Ascending aorta (tissue), 2 donors: Measurements from ENCODE around the gene TPPP3. TPM values are rescaled to one million over a fixed set of nuclear protein-coding genes. Genes with fewer than 3 reads are reported as not detected.
"Not testable (repeated sequence)": the region's sequence is repeated elsewhere in the genome, so short reads cannot be mapped to it uniquely, and the experiment has no call there.

Source experiments
- DNase-seq, 2 donors: peaks; one replicate each; pipeline ENCODE4 v3.0.0-alpha.2; 2019; ENCODE audit warnings: low spot score in 2 of 2
- H3K27ac ChIP-seq, 2 donors: fragments of 200-600 bp; sonication (generic); one replicate each; pipeline ENCODE4 v1.5.1; 2016 to 2017; ENCODE audit warnings: mild to moderate bottlenecking in 1 of 2
- H3K27me3 ChIP-seq: fragments of 200-600 bp; sonication (generic); one replicate; pipeline ENCODE4 v1.5.1; 2017
- H3K36me3 ChIP-seq, 2 donors: fragments of 200-600 bp; sonication (generic); one replicate each; pipeline ENCODE4 v1.5.1; 2016
- H3K4me1 ChIP-seq, 2 donors: fragments of 200-600 bp; sonication (generic); one replicate each; pipeline ENCODE4 v1.5.1; 2016 to 2017; ENCODE audit warnings: mild to moderate bottlenecking in 1 of 2
- H3K4me3 ChIP-seq, 2 donors: fragments of 200-600 bp; sonication (generic); one replicate each; pipeline ENCODE4 v1.5.1; 2016 to 2017; ENCODE audit warnings: mild to moderate bottlenecking in 1 of 2
- H3K9me3 ChIP-seq, 2 donors: fragments of 200-600 bp; sonication (generic); one replicate each; pipeline ENCODE4 v1.5.1; 2016
- CTCF ChIP-seq, 3 experiments: fragments of 200-600 bp in 2 of 3; fragments of 450-650 bp in 1 of 3; sonication (generic) in 2 of 3; IDR thresholded peaks; one replicate each; pipeline ENCODE4 v1.5.1; 2016 to 2019; ENCODE audit warnings: antibody characterized with exemption in 3 of 3, mild to moderate bottlenecking in 1 of 3, moderate library complexity in 1 of 3
- intact Hi-C: fragments of 100-400 bp; cut with DNase I; formaldehyde crosslinking; loops from one replicate; pipeline ENCODE4 v1.15.1; 2023
- total RNA-seq: library from RNA; depleted of rRNA; stranded (reverse); fragments of >200 nt; gene quantifications from one replicate; pipeline ENCODE4 v1.1.0, GENCODE V29; 2016

The TPPP3 gene
- total RNA-seq, 1 donor from 2014 or later: 2.8 TPM

- no peaks in the 10 kb centered on the region for H3K9me3 ChIP-seq
- no peak for DNase-seq
- H3K27ac ChIP-seq: no peak overlapping the region
- H3K4me3 ChIP-seq: no peak overlapping the region
- no peaks in the 10 kb centered on the region for H3K27me3 ChIP-seq
- intact Hi-C loops: loop anchor here (10.0 kb wide), 1 partner anchor 94 kb away; no protein-coding TSS in a partner anchor
- no peaks in the 10 kb centered on the region for H3K4me1 ChIP-seq
- no peaks in the 10 kb centered on the region for H3K36me3 ChIP-seq
- no peak for TF ChIP-seq CTCF (IDR thresholded peaks at IDR 0.05)
Measured at GRCh38 chr16:67370661-67371060, 22.6 kb downstream of the TPPP3 start.

DNA sequence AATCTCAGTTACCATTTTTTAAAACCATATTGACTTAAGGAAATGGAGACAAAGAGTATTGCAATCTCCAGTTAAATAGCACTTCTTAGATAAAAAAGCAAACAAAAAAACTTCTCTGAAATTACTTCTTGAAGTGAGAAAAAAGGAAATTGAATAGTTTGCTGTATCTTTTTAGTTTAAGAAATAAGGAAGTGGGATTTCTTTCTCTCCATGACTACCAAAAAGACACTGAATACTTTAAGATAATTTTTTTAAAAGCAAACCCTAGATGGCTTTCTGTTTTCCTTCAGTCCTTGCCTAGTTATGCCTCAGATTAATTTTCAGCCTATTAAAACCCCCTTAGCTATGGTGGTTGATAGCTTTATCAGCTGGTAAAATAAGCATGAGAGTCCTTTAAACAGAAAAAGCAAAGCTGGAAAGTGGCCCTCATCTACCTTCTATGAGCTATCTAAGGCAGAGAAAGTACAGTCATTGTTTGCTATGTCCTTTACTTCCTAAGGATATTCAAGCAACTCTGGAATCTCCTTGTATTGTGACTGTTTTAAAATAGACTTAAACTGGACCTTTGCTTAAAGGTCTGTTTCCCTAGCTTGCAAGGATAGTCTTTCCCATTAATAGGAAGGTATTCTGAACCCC, 28.6 kb downstream of the TPPP3 start:
- Histone ChIP-seq H3K36me3 (no peaks in the 10 kb centered on the region), H3K27ac (no peak overlapping the region), H3K4me3 (no peak overlapping the region), H3K27me3 (no peaks in the 10 kb centered on the region), H3K9me3 (no peaks in the 10 kb centered on the region), H3K4me1 (no peaks in the 10 kb centered on the region)
- TF ChIP-seq CTCF (IDR thresholded peaks at IDR 0.05): no peak
- intact Hi-C loops: no loop called here
- no peak for DNase-seq

GRCh38 chr16:67361038-67361437, 32.3 kb downstream of the TPPP3 start:
- no peaks in the 10 kb centered on the region for H3K36me3 ChIP-seq
- intact Hi-C loops: no loop called here
- H3K9me3 ChIP-seq: no peaks in the 10 kb centered on the region
- H3K27me3 ChIP-seq: no peaks in the 10 kb centered on the region
- DNase-seq: no peak
- no peak for TF ChIP-seq CTCF (IDR thresholded peaks at IDR 0.05)
- H3K27ac ChIP-seq: no peak overlapping the region
- no peaks in the 10 kb centered on the region for H3K4me1 ChIP-seq
- no peak overlapping the region for H3K4me3 ChIP-seq

DNA sequence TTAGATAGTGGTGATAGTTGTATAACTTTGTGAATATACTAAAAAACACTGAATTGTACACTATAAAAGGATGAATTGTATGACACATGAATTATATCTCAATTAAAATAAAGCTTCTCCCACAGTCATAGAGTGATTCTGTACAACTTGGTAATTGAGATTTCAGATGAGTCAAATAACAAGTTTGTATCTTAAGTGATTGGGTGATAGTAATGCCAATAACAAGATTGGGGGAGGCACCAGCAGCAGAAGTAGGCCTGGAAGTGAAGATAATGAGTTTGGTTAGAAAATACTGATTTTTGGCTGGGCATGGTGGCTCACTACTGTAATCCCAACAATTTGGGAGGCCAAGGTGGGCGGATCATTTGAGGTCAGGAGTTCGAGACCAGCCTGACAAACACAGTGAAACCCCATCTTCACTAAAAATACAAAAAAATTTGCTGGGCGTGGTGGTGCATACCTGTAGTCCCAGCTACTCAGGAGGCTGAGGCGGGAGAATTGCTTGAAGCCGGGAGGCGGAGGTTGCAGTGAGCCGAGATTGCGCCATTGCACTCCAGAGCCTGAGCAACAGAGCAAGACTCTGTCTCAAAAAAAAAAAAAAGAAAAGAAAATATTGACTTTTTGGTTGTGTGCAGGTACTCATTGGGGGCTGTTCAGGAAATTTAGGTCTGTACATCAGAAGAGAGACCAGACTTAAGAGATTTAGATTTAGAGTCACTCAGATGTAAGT, 33.6 kb downstream of the TPPP3 start:
- H3K9me3 ChIP-seq, H3K27me3 ChIP-seq, H3K36me3 ChIP-seq, H3K4me3 ChIP-seq, DNase-seq, H3K4me1 ChIP-seq, intact Hi-C loops, H3K27ac ChIP-seq: not testable (repeated sequence)

- intact Hi-C loops: no loop called here
- Histone ChIP-seq H3K27me3 (no peaks in the 10 kb centered on the region), H3K4me3 (no peak overlapping the region), H3K9me3 (no peaks in the 10 kb centered on the region), H3K4me1 (no peaks in the 10 kb centered on the region), H3K36me3 (no peaks in the 10 kb centered on the region), H3K27ac (no peak overlapping the region)
- DNase-seq: no peak
- TF ChIP-seq CTCF (IDR thresholded peaks at IDR 0.05): no peak
Measured at GRCh38 chr16:67357561-67357960, 35.7 kb downstream of the TPPP3 start.

- no peaks in the 10 kb centered on the region for H3K4me1 ChIP-seq
- no peaks in the 10 kb centered on the region for H3K27me3 ChIP-seq
- H3K4me3 ChIP-seq: no peak overlapping the region
- DNase-seq: no peak
- no peak for TF ChIP-seq CTCF (IDR thresholded peaks at IDR 0.05)
- no peaks in the 10 kb centered on the region for H3K9me3 ChIP-seq
- intact Hi-C loops: no loop called here
- H3K36me3 ChIP-seq: no peaks in the 10 kb centered on the region
- no peak overlapping the region for H3K27ac ChIP-seq
Measured at GRCh38 chr16:67356396-67356795, 36.9 kb downstream of the TPPP3 start.

DNA sequence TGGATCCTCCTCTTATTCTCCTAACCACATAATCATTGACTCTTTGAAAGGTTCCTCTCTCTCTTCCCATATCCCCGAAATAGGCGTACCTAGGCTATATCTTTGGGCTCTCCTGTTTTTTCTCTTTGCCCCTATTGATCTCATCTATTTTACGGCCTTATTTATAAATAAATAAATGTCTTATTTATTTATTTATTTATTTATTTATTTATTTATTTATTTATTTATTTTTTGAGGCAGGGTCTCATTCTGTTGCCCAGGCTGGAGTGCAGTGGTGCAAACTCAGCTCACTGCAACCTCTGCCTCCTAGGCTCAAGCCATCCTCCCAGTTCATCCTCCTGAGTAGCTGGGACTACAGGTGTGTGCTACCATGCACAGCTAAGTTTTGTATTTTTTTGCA, 40.8 kb downstream of the TPPP3 start:
- H3K27ac ChIP-seq, intact Hi-C loops, DNase-seq: not testable (repeated sequence)

More for the DNA sequence above, 40.8 kb downstream of the TPPP3 start:
- not testable (repeated sequence) for H3K36me3 ChIP-seq, H3K9me3 ChIP-seq, H3K4me3 ChIP-seq, H3K27me3 ChIP-seq, H3K4me1 ChIP-seq
